ENCODE measurements around the gene RXRG.

RXRG gene

DNA sequence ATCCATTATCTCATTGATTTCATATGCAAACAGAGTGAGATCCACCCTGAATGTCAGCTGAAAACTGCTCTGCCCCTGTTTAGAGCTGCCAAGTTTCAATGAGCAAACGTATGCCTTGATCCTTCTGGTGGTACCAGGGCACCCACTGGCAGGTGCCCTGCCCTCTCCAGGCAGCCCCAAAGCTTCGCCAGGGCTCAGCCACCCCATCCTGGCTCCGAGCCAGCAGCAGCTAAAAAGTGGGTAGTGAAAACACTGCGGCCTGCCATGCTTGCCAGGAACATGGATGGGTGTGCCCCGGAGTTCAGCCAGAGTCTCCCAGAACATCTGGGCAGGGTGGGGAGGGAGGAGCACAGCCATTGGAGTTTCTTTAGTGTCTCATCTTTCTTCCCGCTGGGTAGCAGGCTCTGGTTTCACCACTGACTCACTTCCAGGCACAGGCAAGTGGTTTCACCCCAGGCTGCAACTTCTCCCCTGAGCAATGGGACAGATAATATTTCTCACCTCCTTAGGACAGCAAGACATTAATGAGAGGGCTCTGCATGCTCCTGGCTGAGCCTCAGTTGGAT, 80.3 kb downstream of the RXRG start:
- DNase-seq, result no peak

GRCh38 chr1:165356876-165357275, 88.0 kb downstream of the RXRG start:
- DNase-seq, result no peak

DNA sequence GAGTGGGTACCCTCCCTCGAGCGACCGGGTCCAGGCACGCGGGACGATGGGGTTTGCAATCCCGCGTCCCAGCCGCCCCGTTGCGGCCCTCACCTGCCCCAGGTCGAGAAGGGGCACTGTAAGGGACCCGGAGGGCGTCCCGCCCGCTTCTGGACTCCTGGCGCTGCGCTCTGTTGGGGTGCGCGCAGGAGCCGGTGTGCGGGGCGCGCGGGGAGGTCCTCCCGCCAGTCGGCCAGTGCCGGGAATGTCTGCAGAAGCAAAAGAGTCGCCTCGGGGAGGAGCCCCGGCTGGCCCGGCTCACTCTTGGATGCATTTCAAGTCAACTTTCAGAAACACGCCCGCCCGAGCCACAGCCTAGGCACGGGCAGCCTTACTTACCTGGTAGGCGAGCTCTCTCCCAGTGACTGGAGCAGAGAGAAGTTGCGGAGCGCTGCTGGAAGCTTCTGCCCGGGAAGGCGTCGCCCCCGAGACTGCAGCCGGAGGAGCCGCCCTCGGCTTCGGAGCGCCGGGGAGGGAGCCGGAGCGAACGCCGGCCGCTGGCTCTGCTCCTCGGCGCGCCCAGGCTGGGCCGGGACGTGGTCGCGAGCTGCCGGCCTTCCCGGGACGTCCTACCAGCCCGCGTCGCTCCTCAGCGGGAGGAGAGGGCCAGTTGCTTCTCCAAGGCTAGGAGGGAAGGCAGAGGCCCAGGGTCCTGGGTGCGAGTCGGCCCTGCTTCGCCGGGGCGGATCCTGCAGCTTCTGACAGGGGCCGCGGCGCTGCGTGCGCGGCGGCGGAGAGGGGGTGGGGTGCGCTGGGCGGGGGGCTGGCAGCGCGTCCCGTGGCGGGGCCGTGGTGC, 88.7 kb downstream of the RXRG start, which contains the start of gene LMX1A:
Gene LMX1A, minus strand, starts transcription at position 739 of the 835 bp plus-strand sequence. CDS start 1,156 bp downstream, outside the sequence.
- DNase-seq, result no peak

DNA sequence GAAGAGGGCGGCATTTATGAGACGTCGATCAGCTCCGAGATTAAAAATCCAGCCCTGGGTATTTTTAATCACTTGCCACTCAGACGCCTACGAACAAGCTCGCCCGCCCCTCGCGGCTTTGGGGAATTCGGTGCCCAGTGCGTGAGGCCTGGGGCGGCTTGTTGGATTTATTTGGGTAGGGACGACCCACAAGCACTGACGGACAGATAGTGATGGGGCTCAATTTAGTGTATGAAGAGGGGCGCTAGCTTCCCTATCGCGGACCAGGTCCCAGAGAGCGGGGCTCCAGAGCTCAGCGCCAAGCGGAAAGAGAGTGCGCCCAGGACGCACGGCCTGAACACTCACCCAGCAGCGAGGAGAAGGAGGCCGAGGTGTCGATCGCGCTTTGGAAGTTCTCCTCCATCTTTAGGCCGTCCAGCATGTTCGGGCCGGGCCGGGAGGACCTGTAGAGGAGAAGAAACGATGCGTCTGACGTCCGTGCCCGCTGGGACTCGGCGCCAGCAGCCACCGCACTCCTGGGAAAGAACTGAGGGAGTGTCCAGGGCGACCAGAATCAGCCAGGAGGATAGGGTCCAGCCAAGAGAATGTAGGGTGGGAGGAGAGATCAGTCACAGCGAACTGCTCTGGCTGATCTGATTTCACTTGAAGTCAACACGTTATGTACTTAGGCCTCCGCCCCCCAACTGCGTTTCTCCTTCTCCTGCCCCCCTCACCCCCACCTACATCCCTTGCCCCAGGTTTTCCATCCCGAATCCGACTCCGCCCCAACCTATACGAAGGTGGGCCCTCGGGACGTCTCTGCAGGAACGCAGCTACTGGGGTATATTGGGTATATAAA, 89.6 kb downstream of the RXRG start:
- DNase-seq, result no peak

- no peak for DNase-seq
These were observed 90.2 kb downstream of the RXRG start for GRCh38 chr1:165354739-165355138.

- no peak for DNase-seq
These were observed 90.9 kb downstream of the RXRG start for GRCh38 chr1:165353731-165354671.

GRCh38 chr1:165352442-165353293, 92.3 kb downstream of the RXRG start:
- DNase-seq, result no peak

GRCh38 chr1:165351863-165352441, 93.0 kb downstream of the RXRG start:
- no peak for DNase-seq
